Psoas muscle (tissue), 8 donors: ENCODE measurements around the gene TMEM182. TPM values are rescaled to one million over a fixed set of nuclear protein-coding genes. Genes with fewer than 3 reads are reported as not detected.

Experiments
- ATAC-seq, 4 donors: fragments of 200-7000 bp; cut with Tn5 transposase; one replicate each; pipeline ENCODE4 v1.9.1; 2020; ENCODE audit warnings: moderate library complexity in 3 of 4, mild to moderate bottlenecking in 2 of 4
- DNase-seq, 2 donors: peaks; one replicate each; pipeline ENCODE4 v3.0.0-alpha.2; 2020
- H3K27ac ChIP-seq: fragments of 200-600 bp; one replicate; pipeline ENCODE4 v1.8.0; 2022
- H3K27me3 ChIP-seq, 3 donors: fragments of 200-600 bp in 1 of 3; one replicate each; pipeline versions ENCODE4 v1.6.1 to v1.8.0; 2013 to 2022; ENCODE audit warnings: low read length in 2 of 3, mild to moderate bottlenecking in 2 of 3, moderate library complexity in 1 of 3; ENCODE audit not compliant: insufficient read depth in 3 of 3
- H3K36me3 ChIP-seq, 2 donors: fragments of 200-600 bp in 1 of 2; one replicate each; pipeline versions ENCODE4 v1.6.1 to v1.8.0; 2013 to 2022; ENCODE audit warnings: low read depth in 1 of 2, mild to moderate bottlenecking in 1 of 2, moderate library complexity in 1 of 2; ENCODE audit not compliant: insufficient read depth in 1 of 2
- H3K4me1 ChIP-seq: fragments of 200-600 bp; one replicate; pipeline ENCODE4 v1.8.0; 2022
- H3K4me3 ChIP-seq: fragments of 200-600 bp; one replicate; pipeline ENCODE4 v1.8.0; 2022; ENCODE audit warnings: mild to moderate bottlenecking
- H3K9me3 ChIP-seq: fragments of 200-600 bp; one replicate; pipeline ENCODE4 v1.8.0; 2022
- CTCF ChIP-seq: fragments of 200-600 bp; IDR thresholded peaks from one replicate; pipeline ENCODE4 v1.8.0; 2022; ENCODE audit warnings: antibody characterized with exemption
- WGBS, 3 donors: extraction: QIAGEN DNeasy Blood & Tissue Kit; methylation state at CpG; one replicate each; pipeline versions ENCODE4 v1.1.6 to v1.1.7; 2013; 5-methylcytosine and 5-hydroxymethylcytosine counted together
- intact Hi-C, 2 donors: fragments of 100-400 bp; cut with DNase I; formaldehyde crosslinking; loops; one replicate each; pipeline versions ENCODE4 v1.11.0 to v1.14.2; 2022
- polyA plus RNA-seq, 3 donors: library from polyadenylated mRNA; stranded (reverse); fragments of 200-250 nt; gene quantifications; one replicate each; pipeline ENCODE4 v1.2.3, GENCODE V29; 2013
- total RNA-seq, 4 donors: library from RNA; stranded (reverse); fragmentation: NEBNext Ultra II Directional in 2 of 4; extraction: Animal tissue kit (Norgen Biotek cat#: 25700) in 2 of 4; gene quantifications; one replicate each; pipeline versions ENCODE4 v1.2.1 to v1.2.4, GENCODE V29; 2021 to 2023
- donor health status: healthy with polysubstance abuse.
- donor health status: DM: no; HTN: no; CAD: no; lungs with moderate emphysema.
- donor health status: Bipolar disorder and iron deficiency.
- donor health status: healthy.
- donor health status: DM: yes; HTN: yes; CAD: no.
- donor health status: DM: no; HTN: no; CAD: no.
- donor health status: DM: no; HTN: no; CAD: no.
- donor health status: DM: yes; HTN: yes; CAD: no.

Gene TMEM182
- total and polyA plus RNA-seq, 7 donors: 3.3 to 100 (median 25.8) TPM

- no peak for ATAC-seq
- no peak for DNase-seq
- Histone ChIP-seq H3K36me3 (no peaks in the 10 kb centered on the region), H3K27ac (peak overlapping the region; percentile 54), H3K9me3 (no peaks in the 10 kb centered on the region), H3K4me3 (no peak overlapping the region), H3K27me3 (no peaks in the 10 kb centered on the region), H3K4me1 (peaks cover 64% of the 10 kb centered on the region)
- intact Hi-C loops: no loop called here
- 56 to 70% (median 62%) methylated on average over 3 of the region's 3 CpGs for WGBS, 3 donors
- no peak for TF ChIP-seq CTCF
Observed at GRCh38 chr2:102790091-102790455, 28.2 kb downstream of the TMEM182 start.

GRCh38 chr2:102792568-102793208 lies 30.9 kb downstream of the TMEM182 start:
- peaks cover 71% of the 10 kb centered on the region for H3K4me1 ChIP-seq
- DNase-seq (no peak), ATAC-seq (no peak)
- intact Hi-C loops: no loop called here
- TF ChIP-seq CTCF: no peak
- WGBS, 3 donors: 47 to 66% (median 56%) methylated on average over 8 of the region's 8 CpGs
- H3K27ac ChIP-seq: peak overlapping the region; percentile 52
- H3K27me3 ChIP-seq: no peaks in the 10 kb centered on the region
- H3K9me3 ChIP-seq: no peaks in the 10 kb centered on the region
- H3K36me3 ChIP-seq: peaks cover 0 to under 1% of the 10 kb centered on the region in 2 donors
- no peak overlapping the region for H3K4me3 ChIP-seq

GRCh38 chr2:102795641-102796040 lies 33.8 kb downstream of the TMEM182 start:
- DNase-seq (no peak), ATAC-seq (peak in 1 of 4 donors; percentile 25)
- intact Hi-C loops: no loop called here
- Histone ChIP-seq H3K9me3 (no peaks in the 10 kb centered on the region), H3K4me3 (no peak overlapping the region), H3K36me3 (peaks cover 0 to 23% of the 10 kb centered on the region in 2 donors), H3K4me1 (peaks cover 42% of the 10 kb centered on the region), H3K27ac (peak overlapping the region; percentile 26), H3K27me3 (no peaks in the 10 kb centered on the region)
- 70 to 73% (median 71%) methylated on average over 4 of the region's 4 CpGs for WGBS, 3 donors
- TF ChIP-seq CTCF: no peak

- Histone ChIP-seq H3K36me3 (peaks cover 0 to 23% of the 10 kb centered on the region in 2 donors), H3K27ac (peak overlapping the region; percentile 26), H3K4me3 (no peak overlapping the region), H3K4me1 (peaks cover 39% of the 10 kb centered on the region), H3K27me3 (no peaks in the 10 kb centered on the region), H3K9me3 (peaks cover 2% of the 10 kb centered on the region)
- 38 to 60% (median 43%) methylated on average over 2 of the region's 2 CpGs for WGBS, 3 donors
- ATAC-seq (peak in 3 of 4 donors; percentile 52 to 77 (median 74)), DNase-seq (no peak)
- TF ChIP-seq CTCF: no peak
- intact Hi-C loops: no loop called here
Observed at GRCh38 chr2:102796337-102796736, 34.5 kb downstream of the TMEM182 start.

- no peaks in the 10 kb centered on the region for H3K27me3 ChIP-seq
- intact Hi-C loops: no loop called here
- no peak for ATAC-seq
- no peak overlapping the region for H3K4me3 ChIP-seq
- 87 to 89% (median 87%) methylated on average over 2 of the region's 2 CpGs for WGBS, 3 donors
- no peak for DNase-seq
- peaks cover 4% of the 10 kb centered on the region for H3K9me3 ChIP-seq
- H3K36me3 ChIP-seq: peaks cover 0 to 23% of the 10 kb centered on the region in 2 donors
- H3K27ac ChIP-seq: peak overlapping the region; percentile 26
- peaks cover 36% of the 10 kb centered on the region for H3K4me1 ChIP-seq
- TF ChIP-seq CTCF: no peak
Observed at GRCh38 chr2:102797486-102797885, 35.7 kb downstream of the TMEM182 start.
